IMR-90 (cell line): ENCODE data around the gene MTCL1. TPM values are rescaled to one million over a fixed set of nuclear protein-coding genes. Genes with fewer than 3 reads are reported as not detected.

ENCODE experiments used
- ATAC-seq: fragments of 200-7000 bp; cut with Tn5 transposase; 2 replicates; pipeline ENCODE4 v1.9.1; 2020; ENCODE audit warnings: low read depth, mild to moderate bottlenecking, moderate library complexity
- BruUV-seq: library from RNA; stranded (reverse); fragments of 400-500 nt; replicated peaks from 2 replicates; lab custom pipeline; 2021; lab: Mats Ljungman, UMichigan
- CTCF ChIA-PET: fragments of 300-600 bp; formaldehyde crosslinking; extraction: SDS; loops from one replicate; lab custom pipeline; 2021; ENCODE audit warnings: antibody characterized with exemption; lab: Yijun Ruan, JAX
- POLR2A ChIA-PET: fragments of 300-600 bp; sonication (Branson Sonifier 250); formaldehyde crosslinking; loops from one replicate; lab custom pipeline; 2022; ENCODE audit warnings: antibody characterized with exemption; ENCODE audit not compliant: unreplicated experiment; lab: Charles Lee
- DNase-seq: peaks from one replicate; pipeline ENCODE4 v3.0.0; 2013
- H2AFZ ChIP-seq: replicated peaks from 2 replicates; pipeline ENCODE3; 2013; ENCODE audit warnings: low read length, mild to moderate bottlenecking; ENCODE audit not compliant: poor library complexity
- H2AK5ac ChIP-seq: 2 replicates; pipeline ENCODE4 v1.6.1; 2013; ENCODE audit warnings: low read depth, low read length, inconsistent platforms
- H2AK9ac ChIP-seq: replicated peaks from 2 replicates; pipeline ENCODE3; 2013; ENCODE audit warnings: mild to moderate bottlenecking, low read depth, low read length, moderate library complexity; ENCODE audit not compliant: poor library complexity
- H2BK120ac ChIP-seq: 2 replicates; pipeline ENCODE4 v1.6.1; 2013; ENCODE audit warnings: low read depth, low read length, inconsistent platforms
- H2BK15ac ChIP-seq: 3 replicates; pipeline ENCODE4 v1.6.1; 2013; ENCODE audit warnings: low read depth, low read length, inconsistent platforms
- H2BK20ac ChIP-seq: 2 replicates; pipeline ENCODE4 v1.6.1; 2013; ENCODE audit warnings: low read depth, mild to moderate bottlenecking, inconsistent platforms, low read length, moderate library complexity
- H2BK5ac ChIP-seq: 2 replicates; pipeline ENCODE4 v1.6.1; 2013; ENCODE audit warnings: mild to moderate bottlenecking, low read depth, low read length, inconsistent platforms; ENCODE audit not compliant: poor library complexity, severe bottlenecking
- H3K14ac ChIP-seq: replicated peaks from 2 replicates; pipeline ENCODE4 v1.6.1; 2013; ENCODE audit warnings: low read depth, low read length, inconsistent platforms
- H3K18ac ChIP-seq: 2 replicates; pipeline ENCODE4 v1.6.1; 2013; ENCODE audit warnings: low read depth, low read length, control low read depth
- H3K23ac ChIP-seq: 2 replicates; pipeline ENCODE4 v1.6.1; 2013; ENCODE audit warnings: low read depth, low read length, inconsistent platforms
- H3K27ac ChIP-seq: 2 replicates; pipeline ENCODE4 v1.5.1; 2013; ENCODE audit warnings: mild to moderate bottlenecking, control low read depth, low read length; ENCODE audit not compliant: insufficient read depth
- H3K27me3 ChIP-seq: 2 replicates; pipeline ENCODE4 v1.6.1; 2013; ENCODE audit warnings: low read length; ENCODE audit not compliant: control insufficient read depth, insufficient read depth
- H3K36me3 ChIP-seq: 2 replicates; pipeline ENCODE4 v1.6.1; 2013; ENCODE audit warnings: low read length, mixed read lengths; ENCODE audit not compliant: control insufficient read depth, insufficient read depth
- H3K4ac ChIP-seq: 2 replicates; pipeline ENCODE4 v1.6.1; 2013; ENCODE audit warnings: low read depth, low read length, inconsistent platforms
- H3K4me1 ChIP-seq: 2 replicates; pipeline ENCODE4 v1.6.1; 2013; ENCODE audit warnings: low read length, mixed read lengths; ENCODE audit not compliant: control insufficient read depth, insufficient read depth
- H3K4me2 ChIP-seq: 2 replicates; pipeline ENCODE4 v1.6.1; 2013; ENCODE audit warnings: low read depth, mild to moderate bottlenecking, control low read depth, low read length, moderate library complexity
- H3K4me3 ChIP-seq: 2 replicates; pipeline ENCODE4 v1.5.1; 2013; ENCODE audit warnings: low read depth, mild to moderate bottlenecking, control low read depth, low read length, moderate library complexity; ENCODE audit not compliant: insufficient read depth
- H3K56ac ChIP-seq: 2 replicates; pipeline ENCODE4 v1.6.1; 2013; ENCODE audit warnings: low read length, inconsistent platforms; ENCODE audit not compliant: insufficient read depth; ENCODE audit errors: extremely low read depth
- H3K79me1 ChIP-seq, 2 experiments: 2 replicates each; pipeline ENCODE4 v1.6.1; 2013; ENCODE audit warnings: low read length in 2 of 2, inconsistent platforms in 1 of 2, low read depth in 1 of 2
- H3K9ac ChIP-seq: 2 replicates; pipeline ENCODE4 v1.6.1; 2013; ENCODE audit warnings: low read depth, low read length, control low read depth
- H3K9me1 ChIP-seq: 2 replicates; pipeline ENCODE4 v1.6.1; 2013; ENCODE audit warnings: low read length, inconsistent platforms; ENCODE audit not compliant: insufficient read depth
- H3K9me3 ChIP-seq: 2 replicates; pipeline ENCODE4 v1.6.1; 2013; ENCODE audit warnings: low read length; ENCODE audit not compliant: control insufficient read depth, insufficient read depth
- H4K20me1 ChIP-seq: 2 replicates; pipeline ENCODE4 v1.6.1; 2013; ENCODE audit warnings: low read length, inconsistent platforms; ENCODE audit not compliant: insufficient read depth
- H4K5ac ChIP-seq: 2 replicates; pipeline ENCODE4 v1.6.1; 2013; ENCODE audit warnings: mild to moderate bottlenecking, low read depth, low read length, control low read depth
- H4K8ac ChIP-seq, 2 experiments: 2 replicates each; pipeline ENCODE4 v1.6.1; 2013; ENCODE audit warnings: low read depth in 2 of 2, low read length in 2 of 2, control low read depth in 1 of 2, inconsistent platforms in 1 of 2
- H4K91ac ChIP-seq: 2 replicates; pipeline ENCODE4 v1.6.1; 2013; ENCODE audit warnings: low read depth, low read length, inconsistent platforms; ENCODE audit not compliant: insufficient read depth
- BHLHE40 ChIP-seq: fragments of 150-350 bp; IDR thresholded peaks from 2 replicates; pipeline ENCODE4 v1.6.1; 2016; ENCODE audit warnings: mild to moderate bottlenecking, low read depth, low read length
- CHD1 ChIP-seq: IDR thresholded peaks from 2 replicates; pipeline ENCODE4 v1.6.1; 2012; ENCODE audit warnings: low read depth, low read length, improper control_type of control experiment
- CTCF ChIP-seq: conservative IDR thresholded peaks from 2 replicates; pipeline ENCODE4 v1.5.1; 2012; ENCODE audit warnings: mild to moderate bottlenecking, low read depth, low read length, improper control_type of control experiment
- MAZ ChIP-seq: IDR thresholded peaks from 2 replicates; pipeline ENCODE4 v1.6.1; 2012; ENCODE audit warnings: low read depth, mild to moderate bottlenecking, low read length, improper control_type of control experiment, moderate library complexity, borderline replicate concordance
- MXI1 ChIP-seq: IDR thresholded peaks from 2 replicates; pipeline ENCODE4 v1.6.1; 2012; ENCODE audit warnings: low read depth, mild to moderate bottlenecking, low read length, moderate library complexity, borderline replicate concordance
- POLR2A ChIP-seq: IDR thresholded peaks from 2 replicates; pipeline ENCODE4 v1.6.1; 2012; ENCODE audit warnings: mild to moderate bottlenecking, low read depth, low read length
- RCOR1 ChIP-seq: IDR thresholded peaks from 2 replicates; pipeline ENCODE4 v1.6.1; 2012; ENCODE audit warnings: mild to moderate bottlenecking, low read length, improper control_type of control experiment; ENCODE audit not compliant: insufficient replicate concordance
- USF2 ChIP-seq: fragments of 150-350 bp; IDR thresholded peaks from 2 replicates; pipeline ENCODE4 v1.6.1; 2017; ENCODE audit warnings: mild to moderate bottlenecking, antibody characterized with exemption, low read length, low read depth
- WGBS, 2 experiments: methylation state at CpG; one replicate each; pipeline versions ENCODE4 v1.1.5 to v1.1.7; 2013; ENCODE audit warnings: missing lambda C conversion rate in 2 of 2; ENCODE audit not compliant: insufficient read length in 1 of 2; ENCODE audit errors: extremely low coverage in 2 of 2; 5-methylcytosine and 5-hydroxymethylcytosine counted together
- dilution Hi-C: fragments of 300-500 bp; cut with HindIII; formaldehyde crosslinking; loops from one replicate; pipeline ENCODE4 v1.14.3; 2018; ENCODE audit warnings: low sequenced_read_pairs; ENCODE audit not compliant: unreplicated experiment
- in situ Hi-C: fragments of 300-500 bp; cut with MboI; formaldehyde crosslinking; loops from 3 replicates; pipeline ENCODE4 v1.14.3; 2019; ENCODE audit warnings: low sequenced_read_pairs, inconsistent platforms, mixed read lengths
- intact Hi-C: fragments of 100-400 bp; cut with micrococcal nuclease; formaldehyde crosslinking; loops from 2 replicates; pipeline ENCODE4 v1.10.0; 2022
- polyA plus RNA-seq, 3 experiments: library from polyadenylated mRNA; depleted of rRNA; stranded (reverse); fragments of >200 nt; gene quantifications; 2 replicates each; pipeline ENCODE4 v1.2.3, GENCODE V29; 2012; ENCODE audit warnings: low replicate concordance in 1 of 3
- total RNA-seq: library from RNA; depleted of rRNA; stranded (reverse); fragments of >200 nt; gene quantifications from 2 replicates; pipeline ENCODE4 v1.2.3, GENCODE V29; 2012

MTCL1 gene
- total and polyA plus RNA-seq, 2 of the 4 experiments (the other 2 are of a cell fraction): 29.0 to 45.3 TPM

- POLR2A ChIA-PET: no interaction called here
- TF ChIP-seq CTCF: no peak
- no peak for TF ChIP-seq USF2
- TF ChIP-seq RCOR1: no peak
- no peak for TF ChIP-seq CHD1
- no peak for TF ChIP-seq POLR2A
- no peak for TF ChIP-seq BHLHE40
- TF ChIP-seq MAZ: no peak
- no peak for TF ChIP-seq MXI1
- dilution Hi-C loops: no loop called here
- H3K4ac ChIP-seq: no peak overlapping the region; the same call in 1 of the 2 replicates
- BruUV-seq: no TSS peak
- no peaks in the 10 kb centered on the region for H3K9me3 ChIP-seq
- no peak overlapping the region for H4K91ac ChIP-seq
- H2AK5ac ChIP-seq: peak overlapping the region; percentile 37; the same call in 1 of the 2 replicates
- intact Hi-C loops: no loop called here
- H3K4me1 ChIP-seq: peaks cover 7% of the 10 kb centered on the region
- peak overlapping the region; percentile 12 for H2BK120ac ChIP-seq
- H4K8ac ChIP-seq: no peak overlapping the region
- WGBS, 2 experiments: 100% methylated on average over 2 of the region's 3 CpGs; no CpG with 5 or more reads in 1 of the 2 experiments
- ATAC-seq (no peak), DNase-seq (peak; percentile 24)
- in situ Hi-C loops: no loop called here
- H3K56ac ChIP-seq: no peak overlapping the region
- CTCF ChIA-PET: no interaction called here
- no peak overlapping the region for H2AK9ac ChIP-seq
- peaks cover 12% of the 10 kb centered on the region for H3K9me1 ChIP-seq
- H3K27ac ChIP-seq: no peak overlapping the region
- no peak overlapping the region for H2BK20ac ChIP-seq
- H3K23ac ChIP-seq: no peak overlapping the region
- no peak overlapping the region for H3K9ac ChIP-seq
- 0 out of 2 replicates have a peak overlapping the region, but pooled peaks have one; percentile 19 for H3K14ac ChIP-seq
- H3K4me3 ChIP-seq: no peak overlapping the region
- no peak overlapping the region for H2AFZ ChIP-seq
- no peaks in the 10 kb centered on the region for H3K36me3 ChIP-seq
- 0 out of 3 replicates have a peak overlapping the region, but pooled peaks have one; percentile 31 for H2BK15ac ChIP-seq
- H3K79me1 ChIP-seq: peaks cover 0 to under 1% of the 10 kb centered on the region in 2 experiments; a peak in 1 of 4 replicates
- H3K4me2 ChIP-seq: no peak overlapping the region
- H3K27me3 ChIP-seq: no peaks in the 10 kb centered on the region
- no peak overlapping the region; the same call in 1 of the 2 replicates for H3K18ac ChIP-seq
- H4K5ac ChIP-seq: no peak overlapping the region
- no peaks in the 10 kb centered on the region for H4K20me1 ChIP-seq
- no peak overlapping the region for H2BK5ac ChIP-seq
Observed at GRCh38 chr18:8848541-8848940, 143.2 kb downstream of the MTCL1 start.
